ENCODE measurements around the gene JMJD6.
"Not testable (repeated sequence)": the region's sequence is repeated elsewhere in the genome, so short reads cannot be mapped to it uniquely, and the experiment has no call there.

JMJD6 gene

GRCh38 chr17:76726231-76726775, at the start of gene JMJD6:
TSS of gene JMJD6 (minus strand) at chr17:76726606. CDS start at chr17:76726475, 131 bp downstream.
- in situ Hi-C loops (cut with MboI; ENCODE audit: low sequenced_read_pairs), result no loop called here

- in situ Hi-C loops (cut with MboI; ENCODE audit: low sequenced_read_pairs), result no loop called here
These were observed 48.7 kb upstream of the JMJD6 start for GRCh38 chr17:76775021-76775600.

- in situ Hi-C loops (cut with MboI; ENCODE audit: low sequenced_read_pairs), result no loop called here
These were observed 46.6 kb upstream of the JMJD6 start for GRCh38 chr17:76772842-76773525.

- in situ Hi-C loops (cut with MboI; ENCODE audit: low sequenced_read_pairs), result no loop called here
These were observed 32.2 kb upstream of the JMJD6 start for GRCh38 chr17:76758570-76758969.

DNA sequence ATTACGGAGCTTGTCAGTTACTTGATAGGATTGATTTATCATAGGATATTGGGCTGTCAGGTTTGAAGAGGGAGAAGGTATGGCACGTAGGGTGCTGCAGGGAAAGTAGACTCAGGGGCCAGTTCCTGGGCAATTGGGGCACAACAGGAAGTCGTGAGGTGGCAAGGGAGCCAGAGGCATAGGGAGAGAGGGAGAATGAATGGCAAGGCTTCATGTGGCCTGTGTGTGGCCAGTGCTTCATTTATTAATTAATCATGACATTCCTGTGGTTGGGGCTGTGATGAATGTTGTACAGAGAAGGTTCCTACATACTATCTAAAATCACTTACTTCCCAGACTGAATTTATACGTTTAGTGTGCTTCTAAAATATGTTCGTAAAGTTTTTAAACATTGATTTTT, 30.9 kb upstream of the JMJD6 start:
- in situ Hi-C loops (cut with MboI; ENCODE audit: low sequenced_read_pairs), result no loop called here

- in situ Hi-C loops (cut with MboI; ENCODE audit: low sequenced_read_pairs), result no loop called here
These were observed 28.9 kb upstream of the JMJD6 start for GRCh38 chr17:76755285-76755684.

DNA sequence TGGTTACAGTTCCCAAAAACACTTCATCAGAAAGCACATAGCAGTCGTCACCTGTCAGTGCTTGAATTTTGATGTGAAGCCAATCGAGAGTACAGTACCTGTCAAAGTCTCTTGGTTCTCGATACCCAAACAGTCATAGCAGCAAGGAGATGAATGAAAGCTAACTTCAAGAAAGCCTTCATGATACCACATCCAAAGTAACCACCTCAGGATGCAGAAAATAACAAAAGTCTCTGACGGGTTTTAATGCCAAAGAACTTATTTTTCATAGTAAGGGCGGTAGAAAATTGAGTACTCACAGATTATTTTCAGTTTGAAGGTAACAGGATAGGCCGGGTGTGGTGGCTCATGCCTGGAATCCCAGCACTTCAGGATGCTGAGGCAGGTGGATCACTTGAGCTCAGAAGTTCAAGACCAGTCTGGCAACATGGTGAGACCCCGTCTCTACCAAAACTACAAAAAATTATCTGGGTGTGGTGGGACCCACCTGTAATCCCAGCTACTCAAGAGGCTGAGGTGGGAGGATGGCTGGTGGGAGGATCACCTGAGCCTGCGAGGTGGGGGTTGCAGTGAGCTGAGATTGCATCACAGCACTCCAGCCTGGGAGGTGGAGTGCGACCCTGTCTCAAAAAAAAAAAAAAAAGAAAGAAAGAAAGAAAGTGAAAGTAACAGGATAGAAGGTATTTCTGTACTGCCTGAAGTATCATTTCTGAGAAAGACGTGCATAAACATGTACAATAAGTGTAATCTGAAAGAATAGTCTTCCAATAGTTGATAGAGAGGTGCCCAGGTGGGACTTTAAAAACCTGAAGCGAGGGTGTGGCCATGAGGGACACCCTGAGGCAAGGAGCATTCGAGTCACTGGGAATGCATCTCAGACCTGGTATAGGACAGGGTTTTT, 26.9 kb upstream of the JMJD6 start:
- in situ Hi-C loops (cut with MboI; ENCODE audit: low sequenced_read_pairs), result no loop called here

GRCh38 chr17:76752006-76752405, 25.6 kb upstream of the JMJD6 start:
- in situ Hi-C loops (cut with MboI; ENCODE audit: low sequenced_read_pairs), result no loop called here

- in situ Hi-C loops (cut with MboI; ENCODE audit: low sequenced_read_pairs), result no loop called here
These were observed 25.1 kb upstream of the JMJD6 start for GRCh38 chr17:76751416-76751993.

- in situ Hi-C loops (cut with MboI; ENCODE audit: low sequenced_read_pairs), result no loop called here
These were observed 22.3 kb upstream of the JMJD6 start for GRCh38 chr17:76748657-76749056.

- in situ Hi-C loops (cut with MboI; ENCODE audit: low sequenced_read_pairs), result no loop called here
These were observed 21.4 kb upstream of the JMJD6 start for GRCh38 chr17:76747716-76748363.

DNA sequence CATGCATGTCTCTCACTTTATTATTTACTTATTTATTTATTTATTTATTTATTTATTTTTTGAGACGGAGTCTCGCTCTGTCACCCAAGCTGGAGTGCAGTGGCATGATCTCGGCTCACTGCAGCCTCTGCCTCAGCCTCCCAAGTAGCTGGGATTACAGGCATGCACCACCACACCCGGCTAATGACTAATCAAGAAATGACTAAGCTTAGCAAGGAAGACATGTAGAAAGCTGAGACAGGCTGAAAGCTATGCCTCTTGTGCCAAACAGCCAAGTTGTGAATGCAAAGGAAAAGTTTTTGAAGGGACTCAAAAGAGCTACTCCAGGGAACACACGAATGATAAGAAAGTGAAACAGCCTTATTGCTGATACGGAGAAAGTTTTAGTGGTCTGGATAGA, 19.4 kb upstream of the JMJD6 start:
- in situ Hi-C loops (cut with MboI; ENCODE audit: low sequenced_read_pairs), result not testable (repeated sequence)

DNA sequence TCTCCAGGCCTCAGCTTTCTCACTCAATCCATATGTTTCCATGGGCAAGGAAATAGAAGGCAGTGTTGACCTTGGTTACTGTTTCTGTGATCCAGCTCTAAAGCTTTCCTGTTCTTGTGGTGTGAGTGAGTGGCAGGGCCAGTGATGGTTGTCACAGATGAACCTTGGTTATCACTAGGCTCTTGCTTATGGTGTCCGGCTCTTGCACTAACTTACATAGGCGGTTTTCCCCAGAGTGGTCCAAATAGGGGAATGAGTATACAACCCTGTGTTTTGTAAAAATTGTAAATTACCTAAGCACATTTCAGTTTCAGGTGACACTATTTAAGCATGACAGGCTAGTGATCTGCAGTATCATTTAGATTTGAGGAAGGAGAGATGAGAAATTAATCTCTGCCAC, 18.3 kb upstream of the JMJD6 start:
- in situ Hi-C loops (cut with MboI; ENCODE audit: low sequenced_read_pairs), result no loop called here

GRCh38 chr17:76742958-76743357, 16.6 kb upstream of the JMJD6 start:
- in situ Hi-C loops (cut with MboI; ENCODE audit: low sequenced_read_pairs), result no loop called here

DNA sequence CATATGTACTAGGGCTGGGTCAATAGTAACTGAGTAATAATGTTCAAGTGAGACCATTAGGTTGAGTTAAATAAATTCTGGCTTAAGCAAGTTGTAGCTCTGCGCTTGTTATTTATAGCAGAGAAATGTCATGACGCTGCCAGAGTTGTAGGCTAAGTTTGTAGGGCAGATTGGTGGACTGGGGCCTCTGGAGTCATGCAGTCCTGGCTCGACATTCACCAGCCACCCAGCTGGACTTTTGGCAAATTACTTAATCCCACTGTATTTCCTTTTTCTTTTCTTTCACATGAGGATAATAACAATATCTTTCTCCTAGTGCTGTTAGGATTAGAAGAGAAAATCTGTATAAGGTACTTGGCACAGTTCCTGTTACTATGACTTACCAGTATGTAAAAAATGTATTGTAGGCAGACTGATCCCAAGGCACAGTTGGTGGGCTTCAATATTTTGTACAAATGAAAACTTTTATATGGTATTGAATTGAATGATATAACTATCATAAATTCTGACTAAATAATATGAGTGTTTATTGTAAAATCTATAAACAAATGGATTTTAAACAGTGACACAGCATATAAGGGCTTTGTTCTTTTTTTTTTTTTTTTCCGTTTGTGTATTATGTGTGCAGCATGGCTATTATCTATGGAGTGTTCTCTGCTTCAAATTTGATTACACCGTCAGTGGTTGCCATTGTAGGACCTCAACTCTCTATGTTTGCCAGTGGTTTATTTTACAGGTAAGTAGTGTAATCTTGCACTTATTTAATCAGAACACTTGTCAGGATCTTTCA, 14.1 kb upstream of the JMJD6 start:
- in situ Hi-C loops (cut with MboI; ENCODE audit: low sequenced_read_pairs), result no loop called here

DNA sequence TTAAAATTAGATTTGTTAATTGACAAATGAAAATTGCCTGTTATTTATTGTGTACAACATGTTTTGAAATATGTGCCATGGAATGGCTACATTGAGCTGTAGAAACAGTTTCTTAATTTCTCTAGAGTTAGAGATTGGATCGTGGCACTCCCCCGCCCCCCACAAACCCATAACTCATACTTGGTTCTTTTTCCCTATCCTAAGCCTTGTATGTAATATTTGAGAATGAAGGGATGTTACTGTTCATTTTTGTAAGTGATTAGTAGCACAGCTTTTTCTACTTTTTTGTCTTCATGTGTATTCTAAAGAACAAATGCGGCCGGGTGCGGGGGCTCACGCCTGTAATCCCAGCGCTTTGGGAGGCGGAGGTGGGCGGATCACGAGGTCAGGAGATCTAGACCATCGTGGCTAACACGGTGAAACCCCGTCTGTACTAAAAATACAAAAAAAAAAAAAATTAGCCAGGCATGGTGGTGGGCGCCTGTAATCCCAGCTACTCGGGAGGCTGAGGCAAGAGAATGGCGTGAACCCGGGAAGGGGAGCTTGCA, 13.2 kb upstream of the JMJD6 start:
- in situ Hi-C loops (cut with MboI; ENCODE audit: low sequenced_read_pairs), result not testable (repeated sequence)

- in situ Hi-C loops (cut with MboI; ENCODE audit: low sequenced_read_pairs), result no loop called here
These were observed 12.1 kb upstream of the JMJD6 start for GRCh38 chr17:76738468-76738850.

- in situ Hi-C loops (cut with MboI; ENCODE audit: low sequenced_read_pairs), result no loop called here
These were observed 11.5 kb upstream of the JMJD6 start, which contains the start of gene MFSD11 for GRCh38 chr17:76737676-76738467. TSS of gene MFSD11 (plus strand) at chr17:76738119. CDS start at chr17:76738353, 234 bp downstream.
